Measurements from ENCODE around the gene ZNF273.

GRCh38 chr7:64880322-64881297 lies 22.5 kb upstream of the ZNF273 start:
- TF ChIP-seq EZH2 (IDR thresholded peaks at IDR 0.05; ENCODE audit: low read length) = no peak
- TF ChIP-seq, protein P1, sequence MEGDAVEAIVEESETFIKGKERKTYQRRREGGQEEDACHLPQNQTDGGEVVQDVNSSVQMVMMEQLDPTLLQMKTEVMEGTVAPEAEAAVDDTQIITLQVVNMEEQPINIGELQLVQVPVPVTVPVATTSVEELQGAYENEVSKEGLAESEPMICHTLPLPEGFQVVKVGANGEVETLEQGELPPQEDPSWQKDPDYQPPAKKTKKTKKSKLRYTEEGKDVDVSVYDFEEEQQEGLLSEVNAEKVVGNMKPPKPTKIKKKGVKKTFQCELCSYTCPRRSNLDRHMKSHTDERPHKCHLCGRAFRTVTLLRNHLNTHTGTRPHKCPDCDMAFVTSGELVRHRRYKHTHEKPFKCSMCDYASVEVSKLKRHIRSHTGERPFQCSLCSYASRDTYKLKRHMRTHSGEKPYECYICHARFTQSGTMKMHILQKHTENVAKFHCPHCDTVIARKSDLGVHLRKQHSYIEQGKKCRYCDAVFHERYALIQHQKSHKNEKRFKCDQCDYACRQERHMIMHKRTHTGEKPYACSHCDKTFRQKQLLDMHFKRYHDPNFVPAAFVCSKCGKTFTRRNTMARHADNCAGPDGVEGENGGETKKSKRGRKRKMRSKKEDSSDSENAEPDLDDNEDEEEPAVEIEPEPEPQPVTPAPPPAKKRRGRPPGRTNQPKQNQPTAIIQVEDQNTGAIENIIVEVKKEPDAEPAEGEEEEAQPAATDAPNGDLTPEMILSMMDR (optimal IDR thresholded peaks at IDR 0.05 in 1 of 3, IDR thresholded peaks at IDR 0.05 in 1 of 3, conservative IDR thresholded peaks at IDR 0.05 in 1 of 3; ENCODE audit: extremely low read depth in 1 of 3, insufficient read depth in 2 of 3, low read length in 3 of 3) = no peak
